WTC11 (cell line): ENCODE measurements around the gene SP9. TPM values are rescaled to one million over a fixed set of nuclear protein-coding genes. Genes with fewer than 3 reads are reported as not detected.
"Not testable (repeated sequence)": the region's sequence is repeated elsewhere in the genome, so short reads cannot be mapped to it uniquely, and the experiment has no call there.

ENCODE experiments used
- ATAC-seq: fragments of 200-7000 bp; cut with Tn5 transposase; 2 replicates; pipeline ENCODE4 v1.10.0; 2021; ENCODE audit warnings: mild to moderate bottlenecking, moderate library complexity
- CTCF ChIA-PET: fragments of 300-600 bp; sonication (Branson Sonifier 250); formaldehyde crosslinking; loops from one replicate; lab custom pipeline; 2021; ENCODE audit warnings: antibody characterized with exemption; lab: Charles Lee
- POLR2A ChIA-PET: fragments of 350-600 bp; sonication (Branson Sonifier 250); formaldehyde crosslinking; loops from one replicate; lab custom pipeline; 2021; ENCODE audit warnings: antibody characterized with exemption; lab: Charles Lee
- DNase-seq: peaks from one replicate; pipeline ENCODE4 v3.0.0; 2021; ENCODE audit warnings: low spot score
- H3K27ac Mint-ChIP-seq: 2 replicates; pipeline ENCODE4 v1.8.0; 2021; ENCODE audit warnings: mixed read lengths
- H3K27me3 Mint-ChIP-seq: 2 replicates; pipeline ENCODE4 v1.8.0; 2021; ENCODE audit warnings: low read depth, mild to moderate bottlenecking, moderate library complexity, mixed read lengths
- H3K36me3 Mint-ChIP-seq: 2 replicates; pipeline ENCODE4 v1.8.0; 2021; ENCODE audit warnings: mixed read lengths
- H3K4me1 Mint-ChIP-seq: 2 replicates; pipeline ENCODE4 v1.8.0; 2022; ENCODE audit warnings: mixed read lengths
- H3K4me3 Mint-ChIP-seq: 2 replicates; pipeline ENCODE4 v1.8.0; 2021; ENCODE audit warnings: mild to moderate bottlenecking, moderate library complexity, mixed read lengths
- H3K9me3 Mint-ChIP-seq: 2 replicates; pipeline ENCODE4 v1.8.0; 2021; ENCODE audit warnings: mixed read lengths
- AFF4 ChIP-seq: sonication (generic); formaldehyde crosslinking; IDR thresholded peaks from 2 replicates; pipeline ENCODE4 v1.8.1; 2023; ENCODE audit warnings: mild to moderate bottlenecking, missing genetic modification reagents, borderline replicate concordance
- AR ChIP-seq: fragments of 250-450 bp; sonication (Bioruptor Pico); IDR thresholded peaks from 2 replicates; pipeline ENCODE4 v1.9.0; 2021; ENCODE audit warnings: mild to moderate bottlenecking
- ARID4B ChIP-seq: sonication (generic); formaldehyde crosslinking; IDR thresholded peaks from 2 replicates; pipeline ENCODE4 v1.8.0; 2023; ENCODE audit warnings: missing genetic modification reagents, mild to moderate bottlenecking, borderline replicate concordance
- FOXP1 ChIP-seq: sonication (generic); formaldehyde crosslinking; IDR thresholded peaks from 2 replicates; pipeline ENCODE4 v1.8.0; 2022; ENCODE audit warnings: missing genetic modification reagents, mild to moderate bottlenecking, moderate library complexity, borderline replicate concordance
- FOXP4 ChIP-seq: sonication (generic); formaldehyde crosslinking; IDR thresholded peaks from 2 replicates; pipeline ENCODE4 v1.8.0; 2022; ENCODE audit warnings: mild to moderate bottlenecking, missing genetic modification reagents
- GTF2I ChIP-seq: fragments of 250-450 bp; sonication (Bioruptor Pico); conservative IDR thresholded peaks from 2 replicates; pipeline ENCODE4 v1.4.0; 2021; ENCODE audit warnings: mild to moderate bottlenecking
- IRF2 ChIP-seq: sonication (generic); formaldehyde crosslinking; IDR thresholded peaks from 2 replicates; pipeline ENCODE4 v1.8.0; 2022; ENCODE audit warnings: low read depth, missing genetic modification reagents, borderline replicate concordance
- MAX ChIP-seq: sonication (generic); formaldehyde crosslinking; IDR thresholded peaks from 2 replicates; pipeline ENCODE4 v1.8.0; 2022; ENCODE audit warnings: mild to moderate bottlenecking, missing genetic modification reagents
- MYBL2 ChIP-seq: sonication (generic); formaldehyde crosslinking; IDR thresholded peaks from 2 replicates; pipeline ENCODE4 v1.8.1; 2023; ENCODE audit warnings: mild to moderate bottlenecking, moderate library complexity, missing genetic modification reagents
- NR2C2 ChIP-seq: sonication (generic); formaldehyde crosslinking; IDR thresholded peaks from 2 replicates; pipeline ENCODE4 v1.8.0; 2022; ENCODE audit warnings: mild to moderate bottlenecking, missing genetic modification reagents
- PRRX2 ChIP-seq: fragments of 250-450 bp; sonication (Bioruptor Pico); IDR thresholded peaks from 2 replicates; pipeline ENCODE4 v1.8.0; 2021; ENCODE audit warnings: mild to moderate bottlenecking
- RORB ChIP-seq: fragments of 250-450 bp; sonication (Bioruptor Pico); IDR thresholded peaks from 2 replicates; pipeline ENCODE4 v1.9.0; 2021; ENCODE audit warnings: mild to moderate bottlenecking
- total RNA-seq: library from RNA; stranded (reverse); gene quantifications from 3 replicates; pipeline ENCODE4 v1.2.3, GENCODE V29; 2021
- TF ChIP-seq, protein P1 (sequence below): sonication (generic); formaldehyde crosslinking; IDR thresholded peaks from 2 replicates; pipeline ENCODE4 v1.8.1; 2023; ENCODE audit warnings: mild to moderate bottlenecking, missing genetic modification reagents
- TF ChIP-seq, protein P2 (sequence below): fragments of 250-450 bp; sonication (Bioruptor Pico); IDR thresholded peaks from 2 replicates; pipeline ENCODE4 v2.1.2; 2022; ENCODE audit warnings: mild to moderate bottlenecking, moderate library complexity

Gene SP9
- total RNA-seq, 1 experiment from 2014 or later = not detected

- H3K4me1 Mint-ChIP-seq, POLR2A ChIA-PET, H3K27ac Mint-ChIP-seq, H3K27me3 Mint-ChIP-seq, H3K4me3 Mint-ChIP-seq, CTCF ChIA-PET, DNase-seq, ATAC-seq: not testable (repeated sequence)
- TF ChIP-seq GTF2I = 0 out of 2 replicates have a peak, but pooled peaks have one; percentile 37
- Mint-ChIP-seq H3K36me3 (peaks cover 26% of the 10 kb centered on the region), H3K9me3 (peaks cover 24% of the 10 kb centered on the region)
Measured at GRCh38 chr2:174359663-174360062, 24.9 kb downstream of the SP9 start.

DNA sequence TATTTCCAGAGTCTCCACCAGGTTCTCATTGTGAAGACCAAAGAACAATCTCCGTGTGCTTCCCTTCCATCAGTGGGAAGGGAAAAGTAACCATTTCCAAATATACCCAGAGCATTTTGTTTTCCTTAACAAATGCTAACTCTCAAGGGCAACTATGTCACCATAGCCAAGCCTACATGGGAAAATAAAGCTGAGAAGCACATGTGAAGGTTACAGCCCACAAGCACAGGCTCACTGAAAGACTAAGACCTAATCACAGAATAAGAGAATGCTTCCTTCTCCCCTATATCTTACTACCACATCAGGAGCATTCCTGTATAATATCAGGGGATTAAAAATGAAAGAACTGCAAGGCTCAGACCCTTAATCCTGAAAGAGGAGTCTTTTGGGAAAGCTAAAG lies 28.2 kb downstream of the SP9 start:
- Mint-ChIP-seq H3K36me3 (peaks cover 50% of the 10 kb centered on the region), H3K9me3 (peaks cover 46% of the 10 kb centered on the region)
- CTCF ChIA-PET = no interaction called here
- DNase-seq = no peak
- TF ChIP-seq FOXP1 (no peak), PRRX2 (CRISPR knock-in tag) (no peak), AR (CRISPR knock-in tag) (no peak), NR2C2 (CRISPR knock-in tag) (no peak), IRF2 (CRISPR knock-in tag) (no peak), MYBL2 (no peak), MAX (CRISPR knock-in tag) (no peak), RORB (CRISPR knock-in tag) (no peak), AFF4 (CRISPR knock-in tag) (no peak), FOXP4 (CRISPR knock-in tag) (no peak), ARID4B (no peak)
- TF ChIP-seq, protein P1, sequence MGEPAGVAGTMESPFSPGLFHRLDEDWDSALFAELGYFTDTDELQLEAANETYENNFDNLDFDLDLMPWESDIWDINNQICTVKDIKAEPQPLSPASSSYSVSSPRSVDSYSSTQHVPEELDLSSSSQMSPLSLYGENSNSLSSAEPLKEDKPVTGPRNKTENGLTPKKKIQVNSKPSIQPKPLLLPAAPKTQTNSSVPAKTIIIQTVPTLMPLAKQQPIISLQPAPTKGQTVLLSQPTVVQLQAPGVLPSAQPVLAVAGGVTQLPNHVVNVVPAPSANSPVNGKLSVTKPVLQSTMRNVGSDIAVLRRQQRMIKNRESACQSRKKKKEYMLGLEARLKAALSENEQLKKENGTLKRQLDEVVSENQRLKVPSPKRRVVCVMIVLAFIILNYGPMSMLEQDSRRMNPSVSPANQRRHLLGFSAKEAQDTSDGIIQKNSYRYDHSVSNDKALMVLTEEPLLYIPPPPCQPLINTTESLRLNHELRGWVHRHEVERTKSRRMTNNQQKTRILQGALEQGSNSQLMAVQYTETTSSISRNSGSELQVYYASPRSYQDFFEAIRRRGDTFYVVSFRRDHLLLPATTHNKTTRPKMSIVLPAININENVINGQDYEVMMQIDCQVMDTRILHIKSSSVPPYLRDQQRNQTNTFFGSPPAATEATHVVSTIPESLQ (CRISPR knock-in tag) = no peak
- TF ChIP-seq, protein P2, sequence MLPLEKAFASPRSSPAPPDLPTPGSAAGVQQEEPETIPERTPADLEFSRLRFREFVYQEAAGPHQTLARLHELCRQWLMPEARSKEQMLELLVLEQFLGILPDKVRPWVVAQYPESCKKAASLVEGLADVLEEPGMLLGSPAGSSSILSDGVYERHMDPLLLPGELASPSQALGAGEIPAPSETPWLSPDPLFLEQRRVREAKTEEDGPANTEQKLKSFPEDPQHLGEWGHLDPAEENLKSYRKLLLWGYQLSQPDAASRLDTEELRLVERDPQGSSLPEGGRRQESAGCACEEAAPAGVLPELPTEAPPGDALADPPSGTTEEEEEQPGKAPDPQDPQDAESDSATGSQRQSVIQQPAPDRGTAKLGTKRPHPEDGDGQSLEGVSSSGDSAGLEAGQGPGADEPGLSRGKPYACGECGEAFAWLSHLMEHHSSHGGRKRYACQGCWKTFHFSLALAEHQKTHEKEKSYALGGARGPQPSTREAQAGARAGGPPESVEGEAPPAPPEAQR (CRISPR knock-in tag) = no peak
- TF ChIP-seq, all 79 proteins: peak for 0
- H3K27ac Mint-ChIP-seq = no peak overlapping the region
- peaks cover 3% of the 10 kb centered on the region; the same call in 1 of the 2 replicates for H3K27me3 Mint-ChIP-seq
- POLR2A ChIA-PET = no interaction called here
- no peak overlapping the region for H3K4me3 Mint-ChIP-seq
- ATAC-seq = no peak
- H3K4me1 Mint-ChIP-seq = no peaks in the 10 kb centered on the region

DNA sequence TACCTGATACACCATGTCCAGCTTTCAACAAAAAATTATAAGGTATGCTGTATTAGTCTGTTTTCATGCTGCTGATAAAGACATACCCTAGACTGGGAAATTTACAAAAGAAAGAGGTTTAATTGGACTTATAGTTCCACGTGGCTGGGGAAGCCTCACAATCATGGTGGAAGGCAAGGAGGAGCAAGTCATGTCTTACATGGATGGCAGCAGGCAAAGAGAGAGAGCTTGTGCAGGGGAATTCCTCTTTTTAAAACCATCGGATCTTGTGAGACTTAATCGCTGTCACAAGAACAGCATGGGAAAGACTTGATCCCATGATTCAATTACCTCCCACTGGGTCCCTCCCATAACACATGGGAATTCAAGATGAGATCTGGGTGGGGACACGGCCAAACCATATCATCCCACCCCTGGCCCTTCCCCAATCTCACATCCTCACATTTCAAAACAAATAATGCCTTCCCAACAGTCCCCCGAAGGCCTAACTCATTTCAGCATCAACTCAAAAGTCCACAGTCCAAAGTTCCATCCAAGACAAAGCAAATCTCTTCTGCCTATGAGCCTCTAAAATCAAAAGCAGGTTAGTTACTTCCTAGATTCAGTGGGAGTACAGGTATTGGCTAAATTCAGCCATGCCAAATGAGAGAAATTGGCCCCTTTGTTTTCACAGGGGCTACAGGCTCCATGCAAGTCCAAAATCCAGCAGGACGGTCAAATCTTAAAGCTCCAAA lies 28.9 kb downstream of the SP9 start:
- H3K4me1 Mint-ChIP-seq, CTCF ChIA-PET, H3K4me3 Mint-ChIP-seq, DNase-seq, H3K27me3 Mint-ChIP-seq, H3K27ac Mint-ChIP-seq, ATAC-seq, POLR2A ChIA-PET: not testable (repeated sequence)
- H3K9me3 Mint-ChIP-seq = peaks cover 46% of the 10 kb centered on the region
- H3K36me3 Mint-ChIP-seq = peaks cover 50% of the 10 kb centered on the region
